PFSK-1 (cell line): ENCODE data around the gene DESI2.
A peak's percentile ranks its signal among the peaks of the same experiment; 100 is the strongest.

Experiments used
- FOXP2 ChIP-seq: optimal IDR thresholded peaks from 2 replicates; pipeline ENCODE3; 2011; ENCODE audit warnings: borderline replicate concordance, control low read depth, inconsistent platforms; ENCODE audit not compliant: insufficient read depth; ENCODE audit errors: extremely low read length, extremely low read depth
- POLR2AphosphoS5 ChIP-seq: IDR thresholded peaks from 2 replicates; pipeline ENCODE4 v1.6.1; 2012; ENCODE audit warnings: low read depth, mild to moderate bottlenecking, control low read depth, low read length, moderate library complexity
- SIN3A ChIP-seq: IDR thresholded peaks from 2 replicates; pipeline ENCODE4 v1.6.1; 2012; ENCODE audit warnings: mild to moderate bottlenecking, low read length, moderate library complexity, borderline replicate concordance; ENCODE audit not compliant: insufficient read depth
- TAF1 ChIP-seq: IDR thresholded peaks from 2 replicates; pipeline ENCODE4 v1.6.1; 2012; ENCODE audit warnings: low read length, control low read depth, borderline replicate concordance; ENCODE audit not compliant: insufficient read depth
- TF ChIP-seq, protein P1 (sequence below), 2 experiments: IDR thresholded peaks; 2 replicates each; pipeline versions ENCODE4 v1.6.1 to v1.8.0; 2011 to 2012; ENCODE audit warnings: low read depth in 2 of 2, low read length in 2 of 2, control low read depth in 1 of 2, inconsistent platforms in 1 of 2, mild to moderate bottlenecking in 1 of 2, moderate library complexity in 1 of 2; ENCODE audit not compliant: insufficient read depth in 1 of 2

DESI2 gene

DNA sequence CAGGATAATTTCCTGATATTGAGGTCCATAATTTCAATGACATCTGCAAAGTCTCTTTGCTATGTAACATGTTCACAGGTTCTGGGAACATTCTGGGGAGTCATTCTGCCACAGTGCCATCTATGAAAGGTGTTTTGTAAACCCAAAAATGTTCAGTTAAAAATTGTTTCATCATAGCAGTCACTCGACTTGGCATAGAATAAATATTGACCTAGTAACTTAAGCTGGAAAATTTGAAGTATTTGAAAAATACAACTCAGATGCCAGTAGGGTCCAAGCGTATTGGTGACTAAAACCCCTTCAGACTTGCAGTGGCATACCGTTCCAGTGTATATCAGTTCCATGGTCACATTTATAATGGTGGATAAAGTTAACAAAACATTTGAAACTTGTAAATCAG lies 6.8 kb downstream of the DESI2 start:
- TF ChIP-seq FOXP2 (no peak), POLR2AphosphoS5 (no peak), SIN3A (no peak), TAF1 (no peak)
- TF ChIP-seq, protein P1, sequence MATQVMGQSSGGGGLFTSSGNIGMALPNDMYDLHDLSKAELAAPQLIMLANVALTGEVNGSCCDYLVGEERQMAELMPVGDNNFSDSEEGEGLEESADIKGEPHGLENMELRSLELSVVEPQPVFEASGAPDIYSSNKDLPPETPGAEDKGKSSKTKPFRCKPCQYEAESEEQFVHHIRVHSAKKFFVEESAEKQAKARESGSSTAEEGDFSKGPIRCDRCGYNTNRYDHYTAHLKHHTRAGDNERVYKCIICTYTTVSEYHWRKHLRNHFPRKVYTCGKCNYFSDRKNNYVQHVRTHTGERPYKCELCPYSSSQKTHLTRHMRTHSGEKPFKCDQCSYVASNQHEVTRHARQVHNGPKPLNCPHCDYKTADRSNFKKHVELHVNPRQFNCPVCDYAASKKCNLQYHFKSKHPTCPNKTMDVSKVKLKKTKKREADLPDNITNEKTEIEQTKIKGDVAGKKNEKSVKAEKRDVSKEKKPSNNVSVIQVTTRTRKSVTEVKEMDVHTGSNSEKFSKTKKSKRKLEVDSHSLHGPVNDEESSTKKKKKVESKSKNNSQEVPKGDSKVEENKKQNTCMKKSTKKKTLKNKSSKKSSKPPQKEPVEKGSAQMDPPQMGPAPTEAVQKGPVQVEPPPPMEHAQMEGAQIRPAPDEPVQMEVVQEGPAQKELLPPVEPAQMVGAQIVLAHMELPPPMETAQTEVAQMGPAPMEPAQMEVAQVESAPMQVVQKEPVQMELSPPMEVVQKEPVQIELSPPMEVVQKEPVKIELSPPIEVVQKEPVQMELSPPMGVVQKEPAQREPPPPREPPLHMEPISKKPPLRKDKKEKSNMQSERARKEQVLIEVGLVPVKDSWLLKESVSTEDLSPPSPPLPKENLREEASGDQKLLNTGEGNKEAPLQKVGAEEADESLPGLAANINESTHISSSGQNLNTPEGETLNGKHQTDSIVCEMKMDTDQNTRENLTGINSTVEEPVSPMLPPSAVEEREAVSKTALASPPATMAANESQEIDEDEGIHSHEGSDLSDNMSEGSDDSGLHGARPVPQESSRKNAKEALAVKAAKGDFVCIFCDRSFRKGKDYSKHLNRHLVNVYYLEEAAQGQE (IDR thresholded peaks at IDR 0.05; ENCODE audit: insufficient read depth in 1 of 2, low read depth in 2 of 2, low read length in 2 of 2): no peak

DNA sequence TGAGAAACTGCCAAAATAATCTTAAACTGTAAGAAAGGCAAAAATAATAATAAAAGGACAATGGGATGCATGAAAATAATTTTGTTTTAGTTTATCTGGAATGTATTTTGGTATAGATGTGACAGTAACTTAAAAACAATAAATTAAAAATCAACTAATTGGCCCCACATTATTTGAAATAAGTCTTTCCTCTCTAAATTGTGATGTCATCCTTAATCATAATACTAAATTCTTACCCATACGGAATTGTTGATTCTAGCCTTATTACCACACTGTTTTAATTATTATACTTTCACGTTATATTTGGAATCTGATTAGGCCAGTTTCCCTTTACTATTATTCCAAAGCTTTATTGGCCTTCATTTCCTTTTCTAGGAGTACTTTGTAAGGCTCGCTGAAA lies 7.7 kb downstream of the DESI2 start:
- TF ChIP-seq, protein P1 (IDR thresholded peaks at IDR 0.05; ENCODE audit: insufficient read depth in 1 of 2, low read depth in 2 of 2, low read length in 2 of 2): no peak
- TF ChIP-seq TAF1 (no peak), FOXP2 (no peak), POLR2AphosphoS5 (no peak), SIN3A (no peak)

DNA sequence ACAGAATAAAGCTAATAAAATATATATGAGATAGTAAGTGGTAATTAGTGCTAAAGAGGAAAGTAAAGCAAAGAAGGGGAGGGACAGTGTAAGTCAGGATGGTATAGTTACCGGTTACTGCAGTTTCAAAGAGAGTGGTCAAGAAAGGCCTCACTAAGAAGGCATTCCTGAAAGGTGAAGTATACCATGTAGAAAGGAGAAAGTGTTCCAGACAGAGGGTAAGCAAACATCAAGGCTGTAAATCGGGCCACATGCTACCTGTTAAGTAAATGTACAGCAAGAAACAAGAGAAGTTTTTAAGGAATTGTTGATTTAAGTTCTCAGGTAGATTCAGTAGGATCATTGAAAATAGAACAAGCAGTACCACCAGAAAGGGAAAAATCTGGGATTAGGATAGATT lies 9.7 kb downstream of the DESI2 start:
- TF ChIP-seq POLR2AphosphoS5 (no peak), SIN3A (no peak), TAF1 (no peak), FOXP2 (no peak)
- TF ChIP-seq, protein P1 (IDR thresholded peaks at IDR 0.05; ENCODE audit: insufficient read depth in 1 of 2, low read depth in 2 of 2, low read length in 2 of 2): no peak

DNA sequence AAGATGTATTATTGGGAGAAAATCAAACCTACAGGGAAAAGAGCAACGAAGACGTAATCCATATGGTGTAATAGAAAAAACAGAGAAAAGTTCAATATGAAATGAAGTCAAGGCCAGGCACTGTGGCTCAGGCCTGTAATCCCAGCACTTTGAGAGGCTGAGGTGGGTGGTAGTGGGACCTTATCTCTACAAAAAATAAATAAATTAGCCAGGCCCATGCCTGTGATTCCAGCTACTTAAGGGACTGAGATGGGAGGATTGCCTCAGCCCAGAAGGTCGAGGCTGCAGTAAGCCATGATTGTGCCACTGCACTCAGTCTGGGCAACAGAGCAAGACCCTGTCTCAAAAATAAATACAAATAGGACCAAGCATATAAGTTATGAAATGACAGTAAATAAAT lies 11.4 kb downstream of the DESI2 start:
- TF ChIP-seq FOXP2 (no peak), SIN3A (no peak)

DNA sequence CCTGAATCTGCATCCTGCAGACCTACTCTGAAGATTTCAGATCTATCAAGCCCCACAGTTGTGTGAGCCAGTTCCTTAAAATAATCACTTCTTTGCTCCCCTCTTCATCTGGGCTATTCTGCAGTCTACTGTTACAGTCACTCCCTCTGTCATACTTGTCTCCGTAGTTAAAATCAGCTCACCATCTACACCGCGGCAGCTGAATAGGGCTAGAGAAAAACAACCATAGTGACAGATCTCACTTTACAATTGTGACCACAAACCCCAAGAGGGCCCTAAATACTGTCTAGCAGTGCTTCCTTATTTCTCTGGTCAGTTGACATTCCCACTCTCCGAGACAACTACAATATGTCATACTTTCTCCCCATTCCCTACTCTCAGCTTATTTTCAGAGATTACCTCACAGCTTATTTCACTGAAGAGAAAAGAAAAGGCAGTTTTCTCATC lies 12.9 kb downstream of the DESI2 start:
- TF ChIP-seq, protein P1 (IDR thresholded peaks at IDR 0.05; ENCODE audit: insufficient read depth in 1 of 2, low read depth in 2 of 2, low read length in 2 of 2): no peak
- TF ChIP-seq POLR2AphosphoS5 (no peak), SIN3A (peak; percentile 24; the same call in 1 of the 2 replicates), FOXP2 (no peak), TAF1 (no peak)
